GM12892 (cell line): ENCODE measurements around the gene MPZL1.

Experiments used
- POLR2A ChIP-seq: IDR thresholded peaks from 2 replicates; pipeline ENCODE4 v1.6.1; 2011; ENCODE audit warnings: low read depth, low read length, control low read depth
- POLR2AphosphoS5 ChIP-seq: IDR thresholded peaks from 2 replicates; pipeline ENCODE4 v1.6.1; 2011; ENCODE audit warnings: low read depth, low read length, control low read depth

DNA sequence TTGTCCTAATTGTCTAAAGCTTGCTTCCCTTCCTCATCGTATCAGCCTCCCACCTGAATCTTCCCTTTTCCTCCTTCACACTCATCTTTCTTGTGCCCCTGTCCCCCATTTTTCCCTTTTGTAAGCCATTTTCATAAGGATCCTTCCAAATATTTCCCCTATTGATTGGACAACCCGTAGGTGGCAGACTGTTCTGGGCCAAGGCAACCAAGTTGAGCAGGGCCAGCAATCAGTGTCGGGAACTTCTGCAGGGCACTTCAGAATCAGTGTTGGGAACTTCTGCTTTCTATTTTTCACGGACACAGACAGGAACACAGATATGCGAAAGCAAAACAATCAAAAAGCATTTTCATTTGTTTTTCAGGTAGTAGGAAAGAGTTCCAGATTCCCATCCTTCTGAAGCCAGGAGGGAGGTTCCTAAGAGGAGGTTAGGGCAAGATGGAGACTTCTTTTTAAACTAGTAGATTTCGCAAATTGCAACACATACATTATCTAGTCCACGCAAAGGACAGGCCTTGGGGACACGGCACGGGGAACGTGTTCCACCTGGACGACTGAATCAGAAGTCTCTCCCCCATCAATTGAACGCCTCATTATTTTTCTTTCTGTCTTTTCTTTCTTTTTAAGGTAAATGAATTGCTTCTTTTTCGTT, 691 bp upstream of the MPZL1 start:
- TF ChIP-seq POLR2A: no peak
- no peak for TF ChIP-seq POLR2AphosphoS5
